Measurements from ENCODE around the gene NTN3. TPM values are rescaled to one million over a fixed set of nuclear protein-coding genes. Genes with fewer than 3 reads are reported as not detected.

Gene NTN3
- total RNA-seq, 1 experiment from 2014 or later = 0.12 TPM

DNA sequence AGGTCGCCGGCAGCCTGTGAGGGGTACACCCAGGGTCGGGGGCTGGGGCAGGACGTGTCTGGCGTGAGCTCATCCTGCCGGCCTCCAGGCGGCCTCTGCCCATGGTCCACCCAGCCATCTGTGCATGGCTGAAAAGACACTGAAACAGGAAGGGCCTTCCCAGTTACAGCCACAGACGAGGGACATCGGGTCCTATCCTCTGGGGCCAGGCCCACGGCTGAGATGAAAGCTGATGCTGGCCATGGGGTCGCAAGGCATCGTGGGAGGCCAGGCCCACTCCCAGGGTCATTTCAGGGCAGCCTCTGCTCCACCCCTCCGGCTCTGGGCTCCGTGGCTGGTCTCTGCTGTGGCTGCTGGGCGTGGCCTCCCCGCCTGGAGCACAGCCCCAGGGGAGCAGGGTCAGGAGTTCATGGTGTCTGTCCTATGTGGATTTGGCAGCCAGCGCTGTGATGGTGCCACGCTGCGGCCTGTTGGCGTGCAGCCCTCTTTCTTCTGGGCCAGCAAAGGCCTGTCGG is 26.1 kb downstream of the NTN3 start:
- no peak for DNase-seq (ENCODE audit: low spot score)

DNA sequence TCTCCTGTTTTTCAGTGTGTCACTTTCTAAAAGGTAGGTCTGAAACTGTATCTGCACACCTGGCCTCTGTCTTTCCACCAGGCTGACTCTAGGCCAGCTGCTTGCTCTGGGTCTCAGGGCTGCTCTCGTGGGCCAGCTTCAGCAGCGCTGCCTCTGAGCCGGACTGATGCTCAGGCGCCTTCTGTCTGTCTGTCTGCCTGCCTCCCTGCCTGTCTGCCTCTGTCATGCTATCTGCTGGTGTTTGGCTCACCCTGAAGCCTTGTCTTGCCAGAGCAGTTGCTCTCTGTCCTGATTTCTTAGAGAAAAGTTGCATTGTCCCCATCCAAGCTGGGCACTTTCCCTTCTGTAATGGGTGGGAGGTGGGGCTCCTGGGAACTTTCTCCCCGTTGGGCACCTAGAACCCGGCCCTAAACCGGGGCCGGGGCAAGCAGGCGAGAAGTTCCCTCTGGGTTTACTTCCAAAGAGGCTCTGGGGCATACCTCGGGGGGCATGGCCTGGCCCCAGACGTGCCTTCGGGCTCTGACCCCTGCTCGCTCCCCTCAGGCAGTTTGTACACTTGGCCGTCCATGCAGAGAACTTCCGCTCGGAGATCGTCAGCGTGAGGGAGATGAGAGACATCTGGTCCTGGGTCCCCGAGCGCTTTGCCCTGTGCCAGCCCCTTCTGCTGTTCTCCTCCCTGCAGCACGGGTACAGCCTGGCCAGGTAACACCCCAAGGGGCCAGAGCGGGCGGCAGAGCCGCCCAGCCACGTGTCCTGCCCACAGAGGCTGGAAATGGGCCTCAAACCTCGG is 26.8 kb downstream of the NTN3 start:
- DNase-seq (ENCODE audit: low spot score) = no peak

DNA sequence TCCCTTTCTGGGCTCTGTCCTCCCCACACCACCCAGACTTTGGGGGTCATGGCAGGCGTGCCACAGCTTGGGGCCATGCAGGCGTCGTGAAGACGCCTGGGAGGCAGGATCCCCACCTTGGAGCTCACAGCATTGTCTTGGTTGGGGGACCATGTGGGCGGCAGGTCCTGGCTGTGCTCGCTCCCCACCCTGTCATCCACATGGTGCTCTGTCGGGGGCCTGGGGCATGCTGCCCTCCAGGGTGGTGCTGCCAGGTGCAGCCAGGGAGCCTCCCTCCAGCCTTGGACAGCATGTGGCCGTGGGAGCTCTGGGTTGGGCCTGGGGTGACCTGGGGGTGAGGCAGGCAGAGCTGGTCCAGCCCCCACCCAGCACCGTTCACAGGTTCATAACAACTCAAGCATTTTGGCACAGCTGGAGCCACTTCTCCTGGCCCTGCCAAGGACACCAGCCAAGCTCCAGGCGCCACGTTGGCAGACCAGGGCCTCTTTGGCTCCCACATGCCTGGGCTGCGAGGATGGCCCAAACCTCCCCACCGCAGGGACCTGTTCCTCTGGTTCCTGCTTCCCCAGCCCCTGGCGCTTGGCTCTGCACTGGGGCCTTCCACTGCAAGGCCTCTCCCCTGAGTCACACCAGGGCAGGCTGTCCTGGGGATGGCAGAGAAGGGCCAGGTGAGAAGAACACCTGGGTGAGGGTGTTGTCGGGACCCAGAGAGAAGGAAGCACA is 27.6 kb downstream of the NTN3 start:
- no peak for DNase-seq (ENCODE audit: low spot score)

DNA sequence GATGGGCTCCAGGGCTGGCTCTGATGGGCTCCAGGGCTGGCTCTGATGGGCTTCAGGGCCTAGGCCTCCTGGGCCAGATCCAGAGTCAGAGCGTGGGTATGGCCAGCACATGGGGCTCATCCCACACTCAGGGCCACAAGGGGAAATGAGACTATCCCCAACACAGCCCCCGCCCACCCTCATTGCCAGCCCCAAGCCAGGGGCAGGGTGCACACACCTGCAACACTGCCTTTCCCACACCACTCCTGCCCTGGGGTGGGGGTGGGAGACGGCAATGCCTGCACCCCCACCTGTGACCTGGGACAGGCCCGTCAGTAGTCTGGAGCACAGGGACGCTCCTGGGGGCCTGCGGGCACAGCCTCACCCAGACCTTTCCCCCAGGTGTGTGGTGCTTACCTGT is 28.4 kb downstream of the NTN3 start:
- DNase-seq (ENCODE audit: low spot score) = no peak

DNA sequence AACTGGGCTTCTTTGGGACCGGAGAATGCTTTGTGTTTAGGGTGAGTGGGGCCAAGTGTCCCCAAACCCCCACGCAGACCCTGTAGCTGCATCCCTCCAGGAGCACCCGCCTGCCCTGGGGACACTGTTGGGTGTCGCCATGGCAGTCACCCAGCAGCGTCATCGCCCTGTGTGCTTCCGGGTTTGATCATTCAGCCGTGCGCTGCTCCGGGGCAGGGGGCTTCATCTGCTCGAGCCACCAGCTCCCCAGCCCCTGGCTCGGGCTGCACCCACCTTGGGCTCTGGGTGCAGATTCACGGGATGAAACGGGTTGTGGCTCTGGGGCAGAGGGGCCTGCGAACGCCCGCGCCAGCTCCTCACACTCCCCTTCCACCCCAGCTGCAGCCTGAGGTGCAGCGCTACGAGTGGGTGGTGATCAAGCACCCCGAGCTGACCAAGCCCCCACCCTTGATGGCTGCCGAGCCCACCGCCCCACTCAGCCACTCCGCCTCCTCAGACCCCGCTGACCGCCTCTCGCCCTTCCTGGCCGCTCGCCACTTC is 28.9 kb downstream of the NTN3 start:
- no peak for DNase-seq (ENCODE audit: low spot score)

DNA sequence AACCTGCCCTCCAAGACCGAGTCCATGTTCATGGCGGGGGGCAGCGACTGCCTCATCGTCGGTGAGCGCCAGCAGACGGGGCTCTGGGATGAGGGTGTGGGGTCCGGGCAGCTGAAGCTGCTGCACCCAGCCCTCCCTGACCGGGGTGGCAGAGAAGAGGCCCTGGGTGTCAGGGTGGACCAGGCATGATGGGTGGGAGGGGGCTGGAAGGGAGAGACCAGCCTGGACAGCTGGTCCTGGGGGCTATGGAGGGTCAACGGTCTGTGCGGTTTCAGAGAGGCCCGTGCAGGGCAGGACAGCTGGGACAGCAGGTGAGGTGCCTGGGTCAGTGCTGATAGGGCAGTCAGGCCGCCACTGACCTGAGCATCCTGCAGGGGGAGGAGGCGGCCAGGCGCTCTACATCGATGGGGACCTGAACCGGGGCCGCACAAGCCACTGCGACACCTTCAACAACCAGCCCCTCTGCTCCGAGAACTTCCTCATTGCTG is 29.4 kb downstream of the NTN3 start:
- DNase-seq (ENCODE audit: low spot score) = no peak

DNA sequence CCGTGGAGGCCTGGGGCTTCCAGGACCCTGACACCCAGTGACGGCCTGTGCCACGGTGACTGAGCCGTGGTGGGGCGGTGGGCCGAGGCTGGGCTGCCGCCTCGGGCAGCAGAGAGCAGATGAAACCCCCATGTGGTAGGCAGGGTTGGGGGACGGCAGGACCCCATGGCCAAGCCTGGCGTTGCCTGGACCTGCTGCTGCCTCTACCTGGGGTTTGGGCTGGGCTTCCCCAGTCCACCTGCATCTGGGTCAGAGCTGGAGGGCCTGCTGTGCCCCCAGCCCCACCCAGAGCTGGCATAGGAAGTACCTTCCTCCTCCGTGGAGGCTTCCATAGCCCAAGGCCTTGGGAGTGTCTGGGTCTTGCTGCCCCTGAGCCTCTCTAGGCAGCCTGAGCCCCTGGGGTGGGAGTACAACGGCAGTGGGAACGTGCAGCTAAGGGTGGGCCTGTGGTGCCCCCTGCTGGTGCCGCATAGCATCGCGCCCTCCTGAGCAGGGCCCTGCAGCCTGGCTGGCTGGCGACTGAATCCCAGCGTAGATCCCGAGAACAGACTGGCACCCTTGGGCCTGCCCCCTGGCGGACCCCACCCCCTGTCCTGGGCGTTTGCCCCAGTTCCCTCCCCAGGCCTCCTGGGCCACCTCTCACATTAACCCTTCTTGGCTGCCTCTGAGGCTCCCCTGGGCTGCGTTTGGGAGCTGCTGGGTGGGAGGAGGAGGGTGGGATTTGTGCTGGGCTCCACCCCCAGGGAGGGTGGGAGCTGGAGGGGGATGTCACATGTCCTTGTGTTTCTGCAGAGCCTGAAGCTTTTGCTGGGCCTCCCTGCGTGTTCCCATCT is 30.0 kb downstream of the NTN3 start:
- peak; percentile 75 for DNase-seq (ENCODE audit: low spot score)

DNA sequence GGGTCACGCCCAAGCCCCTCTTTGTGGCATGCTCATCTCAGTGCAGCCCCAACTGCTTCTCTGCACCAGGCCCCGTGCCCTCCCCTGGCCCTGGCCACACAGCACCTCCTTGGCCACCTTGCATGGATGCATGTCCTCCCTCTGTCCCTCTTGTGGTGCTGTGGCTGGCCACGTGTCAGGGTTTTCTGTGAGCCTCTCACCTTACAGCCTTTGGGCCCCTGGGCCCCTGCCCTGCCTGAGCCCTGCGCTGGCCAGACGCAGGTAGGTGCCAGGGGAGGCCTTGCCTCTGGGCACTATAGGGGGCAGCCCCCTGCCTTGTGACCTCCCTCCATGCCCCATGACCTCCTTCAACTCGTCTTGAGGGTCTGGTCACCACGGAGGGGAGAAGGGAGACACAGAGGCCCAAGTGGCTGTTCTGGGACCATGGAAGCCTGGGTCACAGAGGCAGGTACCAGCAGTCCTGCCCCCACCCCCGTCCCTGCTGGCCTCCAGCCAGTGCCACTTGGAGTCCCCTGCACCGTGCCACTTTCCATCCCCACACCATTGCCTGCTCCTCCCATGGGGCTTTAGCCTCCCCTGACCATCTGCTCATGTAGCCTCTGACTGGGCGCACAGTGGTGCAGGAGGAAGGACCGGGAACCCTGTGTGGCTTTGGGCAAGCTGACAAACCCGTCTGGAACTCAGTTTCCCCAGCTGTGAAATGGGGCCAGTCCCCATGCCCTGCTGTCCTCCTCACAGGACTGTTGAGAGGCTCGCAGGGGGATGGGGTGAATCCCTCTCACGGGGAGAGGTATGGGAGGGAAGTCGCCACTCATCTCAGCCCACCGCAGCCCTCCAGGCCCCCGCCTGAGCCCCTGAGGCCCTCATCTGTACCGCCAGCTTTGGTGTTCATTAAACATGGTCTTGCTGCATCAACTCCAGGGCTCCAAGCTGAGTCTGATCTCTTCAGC is 31.1 kb downstream of the NTN3 start:
- no peak for DNase-seq (ENCODE audit: low spot score)

DNA sequence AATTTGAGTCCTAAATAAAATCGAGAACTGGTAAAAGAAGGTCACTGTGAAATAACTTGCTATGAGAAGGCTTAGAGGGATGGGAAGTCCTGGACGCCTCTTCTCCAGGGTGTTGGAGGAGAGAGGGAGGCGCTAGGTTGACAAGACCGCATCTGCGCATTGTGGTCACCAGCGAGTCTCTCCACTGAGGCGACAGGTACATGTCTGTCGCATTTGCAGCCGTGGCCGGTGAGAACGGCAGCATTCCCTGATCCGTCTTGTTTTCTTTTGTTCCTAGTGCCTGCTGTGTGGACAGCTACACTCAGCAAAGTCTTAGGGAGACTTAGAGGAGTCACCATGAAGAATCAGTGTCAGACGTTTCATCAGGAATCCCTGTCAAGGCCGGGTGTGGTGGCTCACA is 34.6 kb downstream of the NTN3 start:
- DNase-seq (ENCODE audit: low spot score) = no peak

DNA sequence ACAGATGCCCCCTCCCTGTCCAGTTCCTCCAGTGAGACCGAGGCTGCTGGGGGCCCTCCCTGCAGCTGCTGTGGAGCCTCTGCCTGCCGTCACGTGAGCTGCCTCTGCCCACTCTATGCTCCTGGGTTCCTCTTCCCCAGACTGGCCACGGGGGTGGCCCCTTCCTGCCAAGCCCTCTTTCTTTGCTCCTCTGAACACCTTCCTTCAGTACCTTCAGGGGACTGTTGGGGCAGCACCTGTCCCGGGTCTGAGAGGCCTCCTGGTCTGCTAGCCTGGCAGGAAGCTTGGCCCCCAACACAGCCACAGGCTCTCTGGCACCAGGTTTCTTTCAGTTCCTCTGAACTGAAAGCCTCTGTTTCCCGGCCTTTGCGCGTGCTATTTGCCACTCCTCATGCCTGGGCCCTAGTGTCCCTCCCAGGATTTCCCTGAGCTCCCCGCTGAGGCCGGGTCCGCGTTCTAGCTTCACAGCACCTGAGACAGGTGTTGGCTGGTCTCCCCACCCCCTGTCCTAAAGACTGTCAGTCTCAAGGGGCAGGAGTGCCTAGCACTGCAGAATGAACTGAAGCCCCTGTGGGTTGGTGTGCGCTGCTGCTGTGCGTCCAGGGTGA is 36.1 kb downstream of the NTN3 start:
- no peak for DNase-seq (ENCODE audit: low spot score)

DNA sequence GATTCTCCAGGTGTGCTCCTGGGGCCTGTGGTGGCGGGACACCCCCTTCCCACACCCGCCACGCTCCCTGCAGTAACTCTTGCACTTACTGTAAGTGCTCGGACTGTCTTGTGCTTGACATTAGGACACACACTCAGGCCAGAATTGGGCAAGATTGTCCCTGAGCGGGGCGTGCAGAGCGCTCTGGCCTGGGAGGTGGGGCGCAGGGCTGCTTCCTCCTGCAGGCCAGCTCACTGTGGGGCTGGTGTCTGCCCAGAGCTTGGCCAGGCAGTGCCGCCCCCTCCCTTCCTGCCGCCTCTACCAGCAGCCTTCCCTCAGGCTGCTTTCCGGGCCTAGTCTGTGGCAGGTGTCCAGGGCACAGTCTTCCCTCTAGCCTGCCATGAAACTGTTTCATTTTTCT is 36.6 kb downstream of the NTN3 start:
- DNase-seq (ENCODE audit: low spot score) = no peak

DNA sequence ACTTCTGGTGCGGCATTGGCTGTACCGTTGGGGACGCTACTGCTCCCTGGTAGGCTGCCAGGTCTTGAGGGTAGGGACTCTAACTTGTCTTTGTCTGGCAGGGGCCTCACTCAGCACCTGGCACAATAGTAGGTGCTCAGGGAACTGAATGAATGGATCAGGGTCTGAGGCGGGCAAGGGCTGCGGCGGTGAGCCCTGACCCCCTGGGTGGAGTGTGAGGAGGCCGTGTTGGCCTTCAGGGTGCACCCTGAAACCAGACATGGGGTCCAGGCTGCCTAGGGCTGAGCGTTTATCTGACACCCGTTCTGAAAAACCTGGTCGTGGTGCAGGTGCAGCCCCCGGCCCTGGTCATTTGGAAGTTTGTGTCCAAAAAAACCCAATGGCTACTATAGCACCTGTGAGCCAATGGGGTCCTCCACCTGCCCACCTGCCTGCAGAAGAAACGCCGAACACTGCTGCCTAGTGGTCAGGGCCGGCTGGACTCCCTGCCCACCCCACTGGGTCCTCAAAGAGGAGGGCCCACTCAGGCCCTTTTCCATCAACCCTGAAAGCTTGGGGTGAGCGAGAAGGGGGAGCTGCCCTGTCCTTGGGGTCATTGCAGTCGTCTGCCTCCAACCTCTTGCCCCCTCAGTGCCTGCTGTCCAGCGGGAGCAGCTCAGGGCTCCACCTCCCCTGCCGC is 37.8 kb downstream of the NTN3 start:
- DNase-seq (ENCODE audit: low spot score) = no peak

DNA sequence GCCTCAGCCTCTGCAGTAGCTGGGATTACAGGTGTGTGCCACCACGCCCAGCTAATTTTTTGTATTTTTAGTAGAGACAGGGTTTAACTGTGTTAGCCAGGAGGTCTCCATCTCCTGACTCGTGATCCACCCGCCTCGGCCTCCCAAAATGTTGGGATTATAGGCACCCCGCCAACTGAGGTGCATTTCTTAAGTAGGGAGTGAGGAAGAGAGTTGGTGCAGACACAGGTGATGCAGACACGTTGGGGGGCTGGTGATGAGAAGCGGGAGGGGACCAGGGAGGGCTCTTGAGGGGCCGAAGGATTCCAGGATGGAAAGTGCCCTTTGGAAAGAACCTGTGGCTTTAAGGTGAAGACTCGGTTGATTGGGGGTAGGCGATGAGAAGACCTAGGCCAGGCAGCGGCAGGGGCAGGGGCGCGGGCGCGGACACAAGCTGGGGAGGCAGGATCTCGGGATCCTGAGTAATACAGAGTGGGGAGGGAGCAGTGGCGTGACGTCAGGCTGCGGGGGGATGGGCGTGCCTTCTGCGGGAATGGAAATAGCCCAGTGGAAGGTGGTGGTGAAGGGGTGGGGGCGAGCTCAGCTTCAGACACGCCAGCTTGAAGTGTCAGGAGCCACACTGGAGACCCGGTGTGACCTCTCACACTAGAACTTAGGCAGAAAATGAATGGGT is 40.2 kb downstream of the NTN3 start:
- no peak for DNase-seq (ENCODE audit: low spot score)

DNA sequence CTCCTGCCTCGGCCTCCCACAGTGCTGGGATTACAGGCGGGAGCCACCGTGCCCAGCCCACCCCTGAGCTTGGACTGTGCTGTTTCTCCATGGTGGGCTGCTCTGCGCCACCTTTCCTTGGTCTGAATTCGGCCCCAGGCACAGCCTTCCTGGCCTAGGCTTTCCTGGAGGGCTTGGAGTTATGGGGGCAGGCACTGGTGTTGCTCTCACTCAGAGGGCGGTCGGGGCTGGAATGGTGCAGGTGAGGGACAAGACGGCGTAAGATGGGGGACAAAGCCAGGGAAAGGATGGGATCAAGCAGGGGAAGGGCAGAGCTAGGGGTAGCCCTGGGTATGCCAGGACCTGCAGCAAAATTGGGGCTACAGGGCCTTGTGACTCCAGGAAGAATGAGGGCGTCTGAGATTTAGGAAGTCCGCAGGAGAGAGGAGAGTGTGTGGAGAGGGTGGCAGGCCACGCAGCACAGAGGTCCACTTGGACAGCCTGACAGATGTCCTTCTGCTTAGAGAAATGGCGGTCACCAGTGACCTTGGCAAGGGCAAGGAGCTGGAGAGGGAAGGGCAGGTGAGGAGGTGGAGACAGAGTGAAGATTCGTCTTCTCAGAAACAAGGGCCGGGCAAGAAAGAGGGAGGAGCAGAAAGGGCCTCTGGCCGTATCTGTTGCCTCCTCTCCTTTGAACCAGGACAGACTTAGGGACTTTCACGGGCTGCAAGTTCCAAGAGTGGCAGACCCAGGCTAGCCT is 41.1 kb downstream of the NTN3 start:
- no peak for DNase-seq (ENCODE audit: low spot score)

DNA sequence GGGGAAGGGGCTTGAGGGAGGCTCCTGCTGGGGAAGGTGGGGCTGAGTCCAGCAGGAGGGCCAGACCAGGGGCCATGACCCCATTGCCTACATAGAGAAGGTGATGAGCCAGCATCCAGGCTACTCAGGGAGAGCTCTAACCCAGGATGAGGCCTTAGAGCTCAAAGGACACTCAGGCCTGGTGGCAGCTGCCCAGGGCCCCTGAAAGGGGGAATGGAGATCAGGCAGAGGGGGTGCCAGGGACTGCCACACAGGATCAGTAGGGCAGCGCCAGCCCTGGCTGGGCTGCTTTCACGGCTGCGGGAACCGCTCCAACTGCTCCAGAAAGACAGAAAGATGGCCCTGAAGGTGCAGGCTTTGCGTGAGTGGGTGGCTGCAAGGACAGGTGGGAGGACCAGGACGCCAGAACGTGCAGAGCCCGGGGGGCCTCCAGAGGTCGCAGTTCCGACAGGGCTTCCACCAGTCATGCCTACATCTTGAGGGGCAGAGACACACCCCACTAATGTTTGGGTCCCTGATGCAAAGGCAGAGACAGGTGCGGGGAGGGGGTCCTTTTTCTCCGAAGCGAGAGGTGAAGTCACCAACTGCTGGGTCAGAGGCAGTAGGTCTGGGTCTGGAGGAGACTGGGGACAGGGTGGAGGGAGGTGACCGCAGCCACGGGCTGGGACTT is 41.8 kb downstream of the NTN3 start:
- DNase-seq (ENCODE audit: low spot score) = no peak

DNA sequence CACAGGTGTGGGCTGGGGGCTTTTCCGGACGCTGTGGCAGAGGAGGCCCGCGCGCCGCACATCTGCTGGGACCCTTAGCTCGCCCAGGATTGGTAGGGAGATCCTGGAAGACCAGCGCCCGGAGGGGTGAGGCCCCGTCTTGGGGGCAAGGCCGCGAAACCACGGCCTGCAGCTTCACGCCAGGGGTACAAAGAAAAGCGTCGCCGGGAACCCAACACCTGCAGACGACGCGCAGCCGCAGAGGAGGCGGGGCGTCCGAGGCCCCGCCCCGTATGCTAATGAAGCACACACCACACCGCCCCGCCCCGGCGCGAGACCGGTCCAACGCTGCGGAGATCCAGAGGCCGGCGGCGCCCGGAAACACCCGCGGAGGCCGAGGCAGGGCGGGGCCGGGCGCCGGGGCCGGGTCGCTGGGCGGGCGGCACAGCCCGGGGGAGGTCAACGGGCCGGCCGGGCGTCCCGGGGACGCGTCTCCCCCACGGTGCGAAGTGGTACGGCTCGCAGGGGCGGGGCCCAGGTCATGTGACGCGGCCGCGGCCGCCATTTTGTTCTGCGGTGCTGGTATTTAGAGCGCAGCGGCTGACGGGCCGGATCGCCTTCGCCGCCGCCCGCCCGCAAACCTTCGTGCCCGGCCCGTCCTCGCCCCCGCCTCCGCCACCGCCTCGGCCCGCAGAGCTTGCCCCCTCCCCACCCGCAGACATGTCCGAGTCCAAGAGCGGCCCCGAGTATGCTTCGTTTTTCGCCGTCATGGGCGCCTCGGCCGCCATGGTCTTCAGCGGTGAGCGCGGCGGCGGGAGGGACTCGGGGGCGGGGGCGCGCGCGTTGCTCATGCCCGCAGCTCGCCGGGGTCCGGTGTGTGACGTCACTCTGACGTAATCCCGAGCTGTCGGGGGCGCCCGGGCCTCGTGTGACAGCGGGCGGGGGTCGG is 42.6 kb downstream of the NTN3 start, which contains the start of gene ATP6V0C:
Gene ATP6V0C, plus strand, starts transcription at position 548 of the 928 bp plus-strand sequence. Its CDS starts 152 bp downstream, at position 700.
- peak; percentile 79 for DNase-seq (ENCODE audit: low spot score)

All from A172 (cell line).